Neural cell (in vitro differentiated cells): Measurements from ENCODE around the gene AFF3. TPM values are rescaled to one million over a fixed set of nuclear protein-coding genes. Genes with fewer than 3 reads are reported as not detected.

ENCODE experiments used
- H2AFZ ChIP-seq: fragments of 200-600, 300-800 bp; sonication (generic), shearing (Covaris generic); 2 replicates; pipeline ENCODE4 v1.6.0; 2014; ENCODE audit warnings: low read depth, mild to moderate bottlenecking, antibody characterized with exemption, low read length, moderate library complexity
- H3F3A ChIP-seq: fragments of 200-600 bp; shearing (Covaris generic); 2 replicates; pipeline ENCODE4 v1.6.1; 2016; ENCODE audit warnings: mild to moderate bottlenecking, moderate library complexity, mixed read lengths, antibody characterized with exemption, low read length; ENCODE audit not compliant: insufficient read depth, poor library complexity, severe bottlenecking
- H3K27ac ChIP-seq: fragments of 200-600, 300-800 bp; sonication (generic), shearing (Covaris generic); 2 replicates; pipeline ENCODE4 v1.5.1; 2014; ENCODE audit warnings: mild to moderate bottlenecking, low read length, moderate library complexity
- H3K27me3 ChIP-seq: fragments of 300-800, 200-600 bp; sonication (generic), shearing (Covaris generic); 2 replicates; pipeline ENCODE4 v1.6.0; 2014; ENCODE audit warnings: mild to moderate bottlenecking, low read depth, low read length, moderate library complexity; ENCODE audit not compliant: insufficient read depth
- H3K36me3 ChIP-seq: fragments of 300-800, 200-600 bp; sonication (generic), shearing (Covaris generic); 2 replicates; pipeline ENCODE4 v1.5.1; 2014; ENCODE audit warnings: mild to moderate bottlenecking, antibody characterized with exemption, low read length, moderate library complexity; ENCODE audit not compliant: insufficient read depth
- H3K4me2 ChIP-seq: fragments of 300-800, 200-600 bp; sonication (generic), shearing (Covaris generic); 2 replicates; pipeline ENCODE4 v1.6.0; 2014; ENCODE audit warnings: mild to moderate bottlenecking, low read length
- H3K4me3 ChIP-seq: fragments of 300-800, 200-600 bp; sonication (generic), shearing (Covaris generic); 2 replicates; pipeline ENCODE4 v1.5.1; 2014; ENCODE audit warnings: mild to moderate bottlenecking, low read length, moderate library complexity
- H3K79me2 ChIP-seq: fragments of 200-600 bp; shearing (Covaris generic); replicated peaks from 2 replicates; pipeline ENCODE4 v1.6.0; 2014; ENCODE audit warnings: mild to moderate bottlenecking, low read length, moderate library complexity; ENCODE audit not compliant: insufficient read depth
- H3K9ac ChIP-seq: fragments of 300-800, 200-600 bp; sonication (generic), shearing (Covaris generic); 2 replicates; pipeline ENCODE4 v1.6.1; 2016; ENCODE audit warnings: mild to moderate bottlenecking, low read length, mixed read lengths
- H3K9me2 ChIP-seq: fragments of 200-600 bp; shearing (Covaris generic); 2 replicates; pipeline ENCODE4 v1.6.1; 2016; ENCODE audit warnings: mild to moderate bottlenecking, low read length, mixed read lengths; ENCODE audit not compliant: insufficient read depth
- H3K9me3 ChIP-seq: fragments of 200-600, 300-800 bp; sonication (generic), shearing (Covaris generic); 2 replicates; pipeline ENCODE4 v1.6.1; 2016; ENCODE audit warnings: mild to moderate bottlenecking, mixed run types, low read length, moderate library complexity, mixed read lengths
- H4K20me1 ChIP-seq: fragments of 200-600 bp; shearing (Covaris generic); 2 replicates; pipeline ENCODE4 v1.6.1; 2016; ENCODE audit warnings: mild to moderate bottlenecking, mixed run types; ENCODE audit not compliant: insufficient read depth
- EP300 ChIP-seq: fragments of 450-650 bp; conservative IDR thresholded peaks from 2 replicates; pipeline ENCODE4 v1.6.1; 2014; ENCODE audit warnings: antibody characterized with exemption, mild to moderate bottlenecking, moderate library complexity; ENCODE audit not compliant: poor library complexity, severe bottlenecking
- MXI1 ChIP-seq: fragments of 450-650 bp; conservative IDR thresholded peaks from 2 replicates; pipeline ENCODE4 v1.6.1; 2014; ENCODE audit warnings: antibody characterized with exemption, mild to moderate bottlenecking; ENCODE audit not compliant: poor library complexity, severe bottlenecking
- RAD21 ChIP-seq: fragments of 450-650 bp; conservative IDR thresholded peaks from 2 replicates; pipeline ENCODE4 v1.6.1; 2014; ENCODE audit warnings: antibody characterized with exemption, mild to moderate bottlenecking, moderate library complexity
- TAF1 ChIP-seq: IDR thresholded peaks from 2 replicates; pipeline ENCODE4 v1.6.1; 2012; ENCODE audit warnings: low read depth
- polyA plus RNA-seq: library from polyadenylated mRNA; depleted of rRNA; stranded (reverse); fragments of >200 nt; gene quantifications from 2 replicates; pipeline ENCODE4 v1.2.3, GENCODE V29; 2014
- TF ChIP-seq, protein P1 (sequence below): IDR thresholded peaks from 2 replicates; pipeline ENCODE4 v1.6.1; 2012; ENCODE audit warnings: borderline replicate concordance
- TF ChIP-seq, protein P2 (sequence below): fragments of 450-650 bp; IDR thresholded peaks from 2 replicates; pipeline ENCODE4 v1.5.1; 2014; ENCODE audit warnings: antibody characterized with exemption, mild to moderate bottlenecking, moderate library complexity; ENCODE audit not compliant: poor library complexity, severe bottlenecking

AFF3 gene
- polyA plus RNA-seq, 1 donor from 2014 or later = 5.1 TPM

DNA sequence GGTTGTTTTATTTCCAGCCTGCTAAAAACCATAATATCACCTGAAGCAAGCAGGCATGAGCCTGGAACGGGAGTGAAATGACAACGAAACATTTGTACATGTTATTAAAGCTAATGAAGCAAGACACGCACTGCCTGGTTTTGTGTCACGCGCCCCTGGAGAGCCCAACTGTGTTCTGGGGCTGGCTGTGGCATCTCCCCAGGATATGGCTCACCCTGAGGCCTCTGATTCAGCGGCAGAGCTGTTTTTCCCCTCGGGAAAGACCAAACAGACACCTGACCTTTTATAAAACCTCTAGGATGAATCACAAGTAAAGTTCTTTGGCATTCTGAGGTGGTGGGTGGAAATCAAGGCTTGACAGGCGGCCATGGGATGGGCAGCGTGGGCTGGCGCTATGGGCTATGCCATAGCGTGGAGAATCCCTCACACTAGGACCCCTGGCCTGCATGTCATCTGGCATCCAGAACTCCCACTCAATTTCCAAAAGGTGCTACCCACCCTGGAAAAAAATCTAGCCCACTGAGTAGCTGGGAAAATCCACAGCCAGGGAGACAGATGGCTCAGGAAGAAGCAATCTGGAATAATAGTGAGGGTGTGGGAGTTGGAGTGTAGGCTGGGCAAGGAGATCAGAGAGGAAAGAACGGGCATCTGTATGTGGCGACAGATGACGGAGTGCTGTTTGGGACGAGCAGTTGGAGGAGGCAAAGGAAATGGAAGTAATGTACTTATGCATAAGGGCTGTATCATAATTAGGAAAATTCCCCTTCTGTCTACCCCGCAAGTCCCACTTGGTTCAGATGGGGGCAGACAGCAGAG lies 262.0 kb downstream of the AFF3 start:
- no peak overlapping the region for H3K9ac ChIP-seq
- H3K27ac ChIP-seq = peak overlapping the region; percentile 84
- no peaks in the 10 kb centered on the region for H3K79me2 ChIP-seq
- no peak for TF ChIP-seq MXI1
- TF ChIP-seq, protein P1, sequence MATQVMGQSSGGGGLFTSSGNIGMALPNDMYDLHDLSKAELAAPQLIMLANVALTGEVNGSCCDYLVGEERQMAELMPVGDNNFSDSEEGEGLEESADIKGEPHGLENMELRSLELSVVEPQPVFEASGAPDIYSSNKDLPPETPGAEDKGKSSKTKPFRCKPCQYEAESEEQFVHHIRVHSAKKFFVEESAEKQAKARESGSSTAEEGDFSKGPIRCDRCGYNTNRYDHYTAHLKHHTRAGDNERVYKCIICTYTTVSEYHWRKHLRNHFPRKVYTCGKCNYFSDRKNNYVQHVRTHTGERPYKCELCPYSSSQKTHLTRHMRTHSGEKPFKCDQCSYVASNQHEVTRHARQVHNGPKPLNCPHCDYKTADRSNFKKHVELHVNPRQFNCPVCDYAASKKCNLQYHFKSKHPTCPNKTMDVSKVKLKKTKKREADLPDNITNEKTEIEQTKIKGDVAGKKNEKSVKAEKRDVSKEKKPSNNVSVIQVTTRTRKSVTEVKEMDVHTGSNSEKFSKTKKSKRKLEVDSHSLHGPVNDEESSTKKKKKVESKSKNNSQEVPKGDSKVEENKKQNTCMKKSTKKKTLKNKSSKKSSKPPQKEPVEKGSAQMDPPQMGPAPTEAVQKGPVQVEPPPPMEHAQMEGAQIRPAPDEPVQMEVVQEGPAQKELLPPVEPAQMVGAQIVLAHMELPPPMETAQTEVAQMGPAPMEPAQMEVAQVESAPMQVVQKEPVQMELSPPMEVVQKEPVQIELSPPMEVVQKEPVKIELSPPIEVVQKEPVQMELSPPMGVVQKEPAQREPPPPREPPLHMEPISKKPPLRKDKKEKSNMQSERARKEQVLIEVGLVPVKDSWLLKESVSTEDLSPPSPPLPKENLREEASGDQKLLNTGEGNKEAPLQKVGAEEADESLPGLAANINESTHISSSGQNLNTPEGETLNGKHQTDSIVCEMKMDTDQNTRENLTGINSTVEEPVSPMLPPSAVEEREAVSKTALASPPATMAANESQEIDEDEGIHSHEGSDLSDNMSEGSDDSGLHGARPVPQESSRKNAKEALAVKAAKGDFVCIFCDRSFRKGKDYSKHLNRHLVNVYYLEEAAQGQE = peak; percentile 45
- H3K9me2 ChIP-seq = no peaks in the 10 kb centered on the region
- no peaks in the 10 kb centered on the region for H3K9me3 ChIP-seq
- no peak overlapping the region for H3K4me3 ChIP-seq
- H3K27me3 ChIP-seq = no peaks in the 10 kb centered on the region
- no peak overlapping the region for H2AFZ ChIP-seq
- H3K36me3 ChIP-seq = no peaks in the 10 kb centered on the region
- peak overlapping the region; percentile 87 for H3K4me2 ChIP-seq
- peaks cover 11% of the 10 kb centered on the region for H3F3A ChIP-seq
- no peaks in the 10 kb centered on the region for H4K20me1 ChIP-seq

DNA sequence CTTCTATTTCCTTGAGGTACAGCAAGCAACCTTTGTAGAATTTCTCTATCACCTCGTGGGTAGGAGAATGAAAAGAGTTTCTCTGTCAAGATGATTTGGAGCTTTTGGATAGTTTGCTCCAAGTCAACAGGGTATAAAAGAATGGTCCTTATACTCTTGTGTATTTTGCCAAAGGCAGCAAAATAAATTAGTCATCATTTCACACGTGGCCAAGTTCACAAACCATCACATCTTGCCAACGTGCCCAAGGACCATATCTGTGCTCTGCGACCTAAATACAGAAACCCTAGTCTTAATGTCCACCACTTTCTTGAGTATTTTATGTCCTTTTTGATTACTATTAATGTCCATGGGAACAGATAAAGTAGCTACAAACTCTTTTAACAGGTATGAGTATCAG lies 262.9 kb downstream of the AFF3 start:
- Histone ChIP-seq H3K9me3 (no peaks in the 10 kb centered on the region), H3K9me2 (no peaks in the 10 kb centered on the region), H3K36me3 (no peaks in the 10 kb centered on the region), H3K79me2 (no peaks in the 10 kb centered on the region), H3K4me2 (no peak overlapping the region), H3F3A (peaks cover 11% of the 10 kb centered on the region), H3K9ac (no peak overlapping the region), H3K27me3 (no peaks in the 10 kb centered on the region), H3K27ac (no peak overlapping the region), H4K20me1 (no peaks in the 10 kb centered on the region), H3K4me3 (no peak overlapping the region), H2AFZ (no peak overlapping the region)
- TF ChIP-seq RAD21 (no peak), EP300 (no peak), TAF1 (no peak)
- TF ChIP-seq, protein P1 = no peak
- TF ChIP-seq, protein P2, sequence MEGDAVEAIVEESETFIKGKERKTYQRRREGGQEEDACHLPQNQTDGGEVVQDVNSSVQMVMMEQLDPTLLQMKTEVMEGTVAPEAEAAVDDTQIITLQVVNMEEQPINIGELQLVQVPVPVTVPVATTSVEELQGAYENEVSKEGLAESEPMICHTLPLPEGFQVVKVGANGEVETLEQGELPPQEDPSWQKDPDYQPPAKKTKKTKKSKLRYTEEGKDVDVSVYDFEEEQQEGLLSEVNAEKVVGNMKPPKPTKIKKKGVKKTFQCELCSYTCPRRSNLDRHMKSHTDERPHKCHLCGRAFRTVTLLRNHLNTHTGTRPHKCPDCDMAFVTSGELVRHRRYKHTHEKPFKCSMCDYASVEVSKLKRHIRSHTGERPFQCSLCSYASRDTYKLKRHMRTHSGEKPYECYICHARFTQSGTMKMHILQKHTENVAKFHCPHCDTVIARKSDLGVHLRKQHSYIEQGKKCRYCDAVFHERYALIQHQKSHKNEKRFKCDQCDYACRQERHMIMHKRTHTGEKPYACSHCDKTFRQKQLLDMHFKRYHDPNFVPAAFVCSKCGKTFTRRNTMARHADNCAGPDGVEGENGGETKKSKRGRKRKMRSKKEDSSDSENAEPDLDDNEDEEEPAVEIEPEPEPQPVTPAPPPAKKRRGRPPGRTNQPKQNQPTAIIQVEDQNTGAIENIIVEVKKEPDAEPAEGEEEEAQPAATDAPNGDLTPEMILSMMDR = no peak
